ENCODE results near the gene PPP1R7.

GRCh38 chr2:241173557-241173956, 23.3 kb downstream of the PPP1R7 start:
- TF ChIP-seq CTCF (IDR thresholded peaks at IDR 0.05; ENCODE audit: borderline replicate concordance, extremely low read depth, low read length, poor library complexity, severe bottlenecking): no peak
- TF ChIP-seq EZH2 (IDR thresholded peaks at IDR 0.05; ENCODE audit: borderline replicate concordance, low read depth, low read length, severe bottlenecking): no peak

Data from DND-41 (cell line).